Right forelimb (tissue), 1 donor: ENCODE results near the gene PCDH18.
"Not testable (repeated sequence)": the region's sequence is repeated elsewhere in the genome, so short reads cannot be mapped to it uniquely, and the experiment has no call there.

Source experiments
- DNase-seq: peaks from one replicate; pipeline ENCODE4 v3.0.0-alpha.2; 2018

PCDH18 gene

GRCh38 chr4:137530176-137530575 is 2.1 kb downstream of the PCDH18 start:
- DNase-seq: no peak

GRCh38 chr4:137529432-137529831 is 2.9 kb downstream of the PCDH18 start:
- no peak for DNase-seq

GRCh38 chr4:137528673-137529072 is 3.6 kb downstream of the PCDH18 start:
- no peak for DNase-seq

GRCh38 chr4:137526681-137527080 is 5.6 kb downstream of the PCDH18 start:
- DNase-seq: no peak

- DNase-seq: no peak
These were observed 7.4 kb downstream of the PCDH18 start for GRCh38 chr4:137524725-137525369.

GRCh38 chr4:137523329-137523728 is 9.0 kb downstream of the PCDH18 start:
- no peak for DNase-seq

- DNase-seq: no peak
These were observed 11.2 kb downstream of the PCDH18 start for GRCh38 chr4:137521053-137521452.

GRCh38 chr4:137519406-137519805 is 12.9 kb downstream of the PCDH18 start:
- no peak for DNase-seq

GRCh38 chr4:137517323-137517722 is 15.0 kb downstream of the PCDH18 start:
- not testable (repeated sequence) for DNase-seq

GRCh38 chr4:137514406-137515111 is 17.7 kb downstream of the PCDH18 start:
- no peak for DNase-seq

GRCh38 chr4:137510557-137511265 is 21.6 kb downstream of the PCDH18 start:
- no peak for DNase-seq

GRCh38 chr4:137509855-137510282 is 22.4 kb downstream of the PCDH18 start:
- no peak for DNase-seq

- DNase-seq: no peak
These were observed 29.8 kb downstream of the PCDH18 start for GRCh38 chr4:137502339-137503129.

- DNase-seq: not testable (repeated sequence)
These were observed 36.0 kb downstream of the PCDH18 start for GRCh38 chr4:137496267-137496666.

GRCh38 chr4:137495578-137495977 is 36.7 kb downstream of the PCDH18 start:
- DNase-seq: no peak

GRCh38 chr4:137483313-137483959 is 48.9 kb downstream of the PCDH18 start:
- DNase-seq: not testable (repeated sequence)

GRCh38 chr4:137479657-137480056 is 52.6 kb downstream of the PCDH18 start:
- DNase-seq: not testable (repeated sequence)

GRCh38 chr4:137476345-137476744 is 55.9 kb downstream of the PCDH18 start:
- DNase-seq: no peak

- no peak for DNase-seq
These were observed 57.5 kb downstream of the PCDH18 start for GRCh38 chr4:137474711-137475301.

GRCh38 chr4:137471895-137472294 is 60.4 kb downstream of the PCDH18 start:
- DNase-seq: no peak

- no peak for DNase-seq
These were observed 60.8 kb downstream of the PCDH18 start for GRCh38 chr4:137471461-137471860.

- no peak for DNase-seq
These were observed 61.5 kb downstream of the PCDH18 start for GRCh38 chr4:137470806-137471205.
